Testis (tissue), 3 donors: ENCODE measurements around the gene PUSL1. TPM values are rescaled to one million over a fixed set of nuclear protein-coding genes. Genes with fewer than 3 reads are reported as not detected.

ENCODE experiments used
- DNase-seq: peaks from one replicate; pipeline ENCODE4 v3.0.0-alpha.2; 2019
- H3K27ac ChIP-seq, 2 donors: fragments of 200-600 bp; sonication (generic); one replicate each; pipeline ENCODE4 v1.5.1; 2019
- H3K27me3 ChIP-seq: fragments of 200-600 bp; sonication (generic); one replicate; pipeline ENCODE4 v1.5.1; 2019
- H3K36me3 ChIP-seq: fragments of 200-600 bp; sonication (generic); one replicate; pipeline ENCODE4 v1.5.1; 2017; ENCODE audit warnings: low read depth; ENCODE audit errors: missing control alignments
- H3K4me1 ChIP-seq: fragments of 200-600 bp; sonication (generic); one replicate; pipeline ENCODE4 v1.5.1; 2019
- H3K4me3 ChIP-seq, 2 donors: fragments of 200-600 bp; sonication (generic); one replicate each; pipeline ENCODE4 v1.5.1; 2017 to 2019
- H3K9me3 ChIP-seq: fragments of 200-600 bp; sonication (generic); one replicate; pipeline ENCODE4 v1.5.1; 2017
- CTCF ChIP-seq, 3 experiments: fragments of 450-650 bp in 2 of 3; fragments of 200-600 bp in 1 of 3; sonication (generic) in 1 of 3; IDR thresholded peaks; one replicate each; pipeline ENCODE4 v1.5.1; 2016 to 2019; ENCODE audit warnings: antibody characterized with exemption in 3 of 3, mild to moderate bottlenecking in 2 of 3, moderate library complexity in 1 of 3
- POLR2A ChIP-seq: fragments of 450-650 bp; IDR thresholded peaks from one replicate; pipeline ENCODE4 v1.6.1; 2017; ENCODE audit warnings: antibody characterized with exemption, mild to moderate bottlenecking, moderate library complexity
- WGBS, 2 donors: methylation state at CpG; one replicate each; pipeline ENCODE4 v1.1.5; 2018; 5-methylcytosine and 5-hydroxymethylcytosine counted together
- intact Hi-C: fragments of 100-400 bp; cut with DNase I; formaldehyde crosslinking; loops from one replicate; pipeline ENCODE4 v1.15.1; 2023; ENCODE audit warnings: low total_unique reads
- polyA plus RNA-seq: library from polyadenylated mRNA; stranded (reverse); fragments of 350-450 nt; fragmentation: Illumina TruSeq; extraction: RNeasy Lipid Tissue Mini Kit (QIAGEN cat#74804); gene quantifications from one replicate; pipeline ENCODE4 v1.2.3, GENCODE V29; 2014; ENCODE audit warnings: low read depth, low replicate concordance; ENCODE audit not compliant: insufficient read depth
- total RNA-seq, 2 donors: library from RNA; depleted of rRNA; stranded (reverse); fragments of >200 nt; gene quantifications; one replicate each; pipeline ENCODE4 v1.2.3, GENCODE V29; 2016

Gene PUSL1
- total and polyA plus RNA-seq, 3 donors from 2014 or later = 12.4 to 39.0 (median 35.4) TPM

- peaks cover 18% of the 10 kb centered on the region for H3K4me1 ChIP-seq
- no peaks in the 10 kb centered on the region for H3K36me3 ChIP-seq
- H3K9me3 ChIP-seq = no peaks in the 10 kb centered on the region
- no peak for TF ChIP-seq CTCF (IDR thresholded peaks at IDR 0.05)
- no peak for TF ChIP-seq POLR2A
- H3K27ac ChIP-seq = no peak overlapping the region
- WGBS, 2 donors = 88 to 100% methylated on average over 2 to 17 of the region's 17 CpGs
- intact Hi-C loops = no loop called here
- H3K4me3 ChIP-seq = no peak overlapping the region
- no peak for DNase-seq
- no peaks in the 10 kb centered on the region for H3K27me3 ChIP-seq
Measured at GRCh38 chr1:1341549-1342021, 33.2 kb downstream of the PUSL1 start.

GRCh38 chr1:1342061-1342562, 33.7 kb downstream of the PUSL1 start:
- Histone ChIP-seq H3K9me3 (no peaks in the 10 kb centered on the region), H3K4me3 (no peak overlapping the region), H3K4me1 (peaks cover 23% of the 10 kb centered on the region), H3K27me3 (no peaks in the 10 kb centered on the region), H3K36me3 (no peaks in the 10 kb centered on the region), H3K27ac (no peak overlapping the region)
- DNase-seq = no peak
- WGBS, 2 donors = 95 to 100% methylated on average over 5 to 22 of the region's 28 CpGs
- intact Hi-C loops = no loop called here
- no peak for TF ChIP-seq CTCF (IDR thresholded peaks at IDR 0.05)
- TF ChIP-seq POLR2A = no peak

- H3K4me3 ChIP-seq = no peak overlapping the region
- WGBS, 2 donors = 85 to 89% methylated on average over 6 to 18 of the region's 18 CpGs
- no peaks in the 10 kb centered on the region for H3K27me3 ChIP-seq
- no peak overlapping the region for H3K27ac ChIP-seq
- H3K4me1 ChIP-seq = peaks cover 29% of the 10 kb centered on the region
- no peak for DNase-seq
- TF ChIP-seq CTCF (IDR thresholded peaks at IDR 0.05) = no peak
- TF ChIP-seq POLR2A = no peak
- H3K9me3 ChIP-seq = no peaks in the 10 kb centered on the region
- intact Hi-C loops = no loop called here
- H3K36me3 ChIP-seq = no peaks in the 10 kb centered on the region
Measured at GRCh38 chr1:1342584-1343115, 34.3 kb downstream of the PUSL1 start.

- H3K27ac ChIP-seq = no peak overlapping the region
- peaks cover 33% of the 10 kb centered on the region for H3K4me1 ChIP-seq
- WGBS, 2 donors = 89 to 100% methylated on average over 1 to 24 of the region's 24 CpGs
- no peaks in the 10 kb centered on the region for H3K36me3 ChIP-seq
- no peaks in the 10 kb centered on the region for H3K9me3 ChIP-seq
- no peak overlapping the region for H3K4me3 ChIP-seq
- intact Hi-C loops = no loop called here
- DNase-seq = no peak
- no peaks in the 10 kb centered on the region for H3K27me3 ChIP-seq
- TF ChIP-seq POLR2A (no peak), CTCF (IDR thresholded peaks at IDR 0.05) (no peak)
Measured at GRCh38 chr1:1343811-1344421, 35.5 kb downstream of the PUSL1 start.
